Natural killer cell (primary cell): ENCODE measurements around the gene RSBN1L. TPM values are rescaled to one million over a fixed set of nuclear protein-coding genes. Genes with fewer than 3 reads are reported as not detected.

ENCODE experiments used
- ATAC-seq, 3 donors: fragments of 150-1000 bp in 2 of 3; fragments of 200-7000 bp in 1 of 3; cut with Tn5 transposase; 1 replicate in 1 of 3; 2 replicates in 2 of 3; pipeline ENCODE4 v1.10.0; 2021; ENCODE audit warnings: mild to moderate bottlenecking in 2 of 3, moderate library complexity in 2 of 3
- DNase-seq, 2 donors: peaks; one replicate each; pipeline versions ENCODE4 v3.0.0 to v3.0.0-alpha.2; 2013 to 2021; ENCODE audit warnings: mixed read lengths in 1 of 2
- H3K27ac ChIP-seq: one replicate; pipeline ENCODE4 v1.5.1; 2013; ENCODE audit warnings: mild to moderate bottlenecking, low read length
- H3K27me3 ChIP-seq: one replicate; pipeline ENCODE4 v1.6.1; 2013; ENCODE audit warnings: low read length; ENCODE audit not compliant: control insufficient read depth, insufficient read depth
- H3K36me3 ChIP-seq: one replicate; pipeline ENCODE4 v1.6.1; 2013; ENCODE audit warnings: low read length; ENCODE audit not compliant: control insufficient read depth, insufficient read depth
- H3K4me1 ChIP-seq: one replicate; pipeline ENCODE4 v1.6.1; 2013; ENCODE audit warnings: low read length; ENCODE audit not compliant: control insufficient read depth, insufficient read depth
- H3K4me3 ChIP-seq: one replicate; pipeline ENCODE4 v1.5.1; 2013; ENCODE audit warnings: low read length
- H3K9me3 ChIP-seq: one replicate; pipeline ENCODE4 v1.6.1; 2013; ENCODE audit warnings: low read length; ENCODE audit not compliant: control insufficient read depth, insufficient read depth
- H3K27ac Mint-ChIP-seq, 2 donors: one replicate each; pipeline ENCODE4 v1.8.0; 2022; ENCODE audit warnings: mild to moderate bottlenecking in 2 of 2, mixed read lengths in 2 of 2, moderate library complexity in 1 of 2
- H3K27me3 Mint-ChIP-seq, 2 donors: one replicate each; pipeline ENCODE4 v1.8.0; 2022; ENCODE audit warnings: low read depth in 2 of 2, mixed read lengths in 2 of 2
- H3K36me3 Mint-ChIP-seq: one replicate; pipeline ENCODE4 v1.8.0; 2022; ENCODE audit warnings: mixed read lengths
- H3K4me1 Mint-ChIP-seq, 2 donors: one replicate each; pipeline ENCODE4 v1.8.0; 2022; ENCODE audit warnings: mixed read lengths in 2 of 2
- H3K4me3 Mint-ChIP-seq: one replicate; pipeline ENCODE4 v1.8.0; 2022; ENCODE audit warnings: mild to moderate bottlenecking, moderate library complexity, mixed read lengths
- H3K9me3 Mint-ChIP-seq, 2 donors: one replicate each; pipeline ENCODE4 v1.8.0; 2022; ENCODE audit warnings: mixed read lengths in 2 of 2
- WGBS: methylation state at CpG from one replicate; pipeline ENCODE4 v1.1.7; 2013; ENCODE audit warnings: missing lambda C conversion rate; ENCODE audit not compliant: insufficient coverage; 5-methylcytosine and 5-hydroxymethylcytosine counted together
- intact Hi-C: fragments of 100-400 bp; cut with micrococcal nuclease; formaldehyde crosslinking; loops from one replicate; pipeline ENCODE4 v1.14.2; 2022
- total RNA-seq, 4 donors: library from RNA; stranded (reverse); fragments of 120-200 nt in 1 of 4; gene quantifications; one replicate each; pipeline versions ENCODE4 v1.2.3 to v1.2.4, GENCODE V29; 2013 to 2022
- TF ChIP-seq, protein P1 (sequence below): fragments of 200-600 bp; IDR thresholded peaks from one replicate; pipeline ENCODE4 v1.8.0; 2022; ENCODE audit warnings: antibody characterized with exemption

RSBN1L gene
- total RNA-seq, 3 donors from 2014 or later (not counting 1 experiment from before 2014, with no cell fraction given), result 23.9 to 34.4 (median 33.4) TPM

DNA sequence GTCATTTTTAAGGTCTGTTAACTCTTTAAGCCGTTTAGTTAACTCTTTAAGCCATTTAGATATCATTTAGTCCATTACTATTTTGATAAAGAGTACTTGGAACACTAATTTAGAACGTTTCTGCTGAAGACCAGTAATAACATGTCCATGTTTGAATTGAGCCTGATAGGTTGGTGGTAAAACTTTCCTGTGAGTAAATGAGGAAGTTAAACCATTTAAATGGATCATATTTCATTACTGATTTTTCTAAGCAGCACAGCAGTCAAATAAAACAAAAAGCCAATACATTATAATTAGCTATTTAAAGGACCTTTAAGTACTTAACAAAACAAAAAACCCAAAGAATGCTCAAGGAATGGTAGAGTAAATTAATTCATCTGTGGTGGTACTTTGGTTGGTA lies 131.7 kb downstream of the RSBN1L start:
- Mint-ChIP-seq H3K27ac (peak overlapping the region in 1 of 2 donors; percentile 26), H3K36me3 (peaks cover 8% of the 10 kb centered on the region), H3K4me1 (peaks cover 35 to 41% of the 10 kb centered on the region in 2 donors), H3K9me3 (peaks cover 3 to 6% of the 10 kb centered on the region in 2 donors), H3K27me3 (no peaks in the 10 kb centered on the region), H3K4me3 (no peak overlapping the region)
- Histone ChIP-seq H3K27ac (no peak overlapping the region), H3K36me3 (no peaks in the 10 kb centered on the region), H3K4me3 (no peak overlapping the region), H3K27me3 (no peaks in the 10 kb centered on the region), H3K4me1 (peaks cover 2% of the 10 kb centered on the region), H3K9me3 (peaks cover 11% of the 10 kb centered on the region)
- DNase-seq, result no peak
- WGBS, result 0% methylated on average over 1 of the region's 2 CpGs
- ATAC-seq, result no peak
- intact Hi-C loops, result no loop called here
- TF ChIP-seq, protein P1, sequence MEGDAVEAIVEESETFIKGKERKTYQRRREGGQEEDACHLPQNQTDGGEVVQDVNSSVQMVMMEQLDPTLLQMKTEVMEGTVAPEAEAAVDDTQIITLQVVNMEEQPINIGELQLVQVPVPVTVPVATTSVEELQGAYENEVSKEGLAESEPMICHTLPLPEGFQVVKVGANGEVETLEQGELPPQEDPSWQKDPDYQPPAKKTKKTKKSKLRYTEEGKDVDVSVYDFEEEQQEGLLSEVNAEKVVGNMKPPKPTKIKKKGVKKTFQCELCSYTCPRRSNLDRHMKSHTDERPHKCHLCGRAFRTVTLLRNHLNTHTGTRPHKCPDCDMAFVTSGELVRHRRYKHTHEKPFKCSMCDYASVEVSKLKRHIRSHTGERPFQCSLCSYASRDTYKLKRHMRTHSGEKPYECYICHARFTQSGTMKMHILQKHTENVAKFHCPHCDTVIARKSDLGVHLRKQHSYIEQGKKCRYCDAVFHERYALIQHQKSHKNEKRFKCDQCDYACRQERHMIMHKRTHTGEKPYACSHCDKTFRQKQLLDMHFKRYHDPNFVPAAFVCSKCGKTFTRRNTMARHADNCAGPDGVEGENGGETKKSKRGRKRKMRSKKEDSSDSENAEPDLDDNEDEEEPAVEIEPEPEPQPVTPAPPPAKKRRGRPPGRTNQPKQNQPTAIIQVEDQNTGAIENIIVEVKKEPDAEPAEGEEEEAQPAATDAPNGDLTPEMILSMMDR, result no peak

DNA sequence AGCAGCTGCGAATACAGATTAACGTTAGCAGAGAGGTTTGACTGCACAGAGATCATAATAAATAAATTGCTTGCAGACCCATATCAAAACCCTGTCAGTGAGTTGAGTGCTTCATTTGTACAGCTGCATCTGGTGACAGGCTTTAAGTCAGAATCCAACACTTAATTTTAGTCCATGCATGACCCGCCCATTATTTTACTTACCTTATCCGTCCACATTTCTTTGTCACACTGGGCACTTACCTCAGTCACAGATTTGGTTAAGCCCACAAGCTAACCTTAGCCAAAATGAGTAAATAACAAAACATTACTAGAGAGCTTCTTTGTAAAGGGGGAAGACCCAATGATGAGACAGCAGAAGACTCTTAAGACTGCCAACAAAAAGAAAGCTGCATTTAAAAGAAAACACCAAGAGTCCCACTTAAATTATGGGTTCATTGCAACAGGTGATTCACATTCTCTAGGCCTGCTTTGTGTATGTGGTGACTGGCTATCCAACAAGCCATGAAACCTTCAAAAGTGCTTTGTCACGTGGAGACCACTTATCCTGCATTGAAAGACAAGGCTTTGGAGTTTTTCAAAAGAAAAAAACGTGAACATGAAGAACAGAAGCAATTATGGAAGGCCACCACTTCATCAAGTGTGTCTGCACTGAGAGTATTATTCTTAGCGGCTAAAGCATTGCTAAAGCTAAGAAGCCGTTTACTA lies 134.5 kb downstream of the RSBN1L start:
- H3K4me1 Mint-ChIP-seq, result peaks cover 43 to 45% of the 10 kb centered on the region in 2 donors
- no peaks in the 10 kb centered on the region for H3K27me3 Mint-ChIP-seq
- intact Hi-C loops, result no loop called here
- Histone ChIP-seq H3K36me3 (no peaks in the 10 kb centered on the region), H3K4me3 (no peak overlapping the region), H3K27ac (no peak overlapping the region), H3K9me3 (peaks cover 4% of the 10 kb centered on the region), H3K27me3 (no peaks in the 10 kb centered on the region), H3K4me1 (peaks cover 3% of the 10 kb centered on the region)
- H3K9me3 Mint-ChIP-seq, result peaks cover 0 to 2% of the 10 kb centered on the region in 2 donors
- no peak overlapping the region for H3K4me3 Mint-ChIP-seq
- H3K27ac Mint-ChIP-seq, result no peak overlapping the region
- no peak for ATAC-seq
- no peak for DNase-seq
- TF ChIP-seq, protein P1, result no peak
- peaks cover 2% of the 10 kb centered on the region for H3K36me3 Mint-ChIP-seq
- WGBS, result 94% methylated on average over 8 of the region's 8 CpGs

DNA sequence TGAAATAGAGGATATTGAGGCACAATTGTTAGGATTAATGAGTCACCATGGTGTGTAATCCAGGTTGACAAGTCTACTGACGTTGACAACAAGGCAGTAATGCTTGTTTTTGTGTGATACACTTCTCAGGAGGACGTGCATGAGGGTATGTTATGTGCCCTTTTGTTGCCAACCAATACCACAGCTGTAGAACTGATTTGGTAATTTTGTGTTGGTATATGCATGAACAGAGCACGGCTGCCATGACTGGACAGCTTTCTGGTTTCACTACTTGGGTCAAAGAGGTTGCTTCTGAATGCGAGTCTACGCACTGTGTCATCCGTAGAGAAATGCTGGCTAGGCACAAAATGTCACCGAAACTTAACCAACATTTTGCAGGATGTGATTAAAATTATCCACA lies 135.2 kb downstream of the RSBN1L start:
- intact Hi-C loops, result no loop called here
- TF ChIP-seq, protein P1, result no peak
- H3K4me1 Mint-ChIP-seq, result peaks cover 38 to 41% of the 10 kb centered on the region in 2 donors
- H3K4me1 ChIP-seq, result peaks cover 3% of the 10 kb centered on the region
- no peak overlapping the region for H3K27ac Mint-ChIP-seq
- H3K9me3 Mint-ChIP-seq, result peaks cover 0 to 1% of the 10 kb centered on the region in 2 donors
- H3K36me3 ChIP-seq, result no peaks in the 10 kb centered on the region
- H3K27me3 ChIP-seq, result no peaks in the 10 kb centered on the region
- H3K27ac ChIP-seq, result no peak overlapping the region
- ATAC-seq, result no peak
- 81% methylated on average over 7 of the region's 7 CpGs for WGBS
- peaks cover 2% of the 10 kb centered on the region for H3K9me3 ChIP-seq
- no peak overlapping the region for H3K4me3 Mint-ChIP-seq
- no peaks in the 10 kb centered on the region for H3K27me3 Mint-ChIP-seq
- H3K4me3 ChIP-seq, result no peak overlapping the region
- H3K36me3 Mint-ChIP-seq, result no peaks in the 10 kb centered on the region
- peak in 1 of 2 donors; percentile 10 for DNase-seq

DNA sequence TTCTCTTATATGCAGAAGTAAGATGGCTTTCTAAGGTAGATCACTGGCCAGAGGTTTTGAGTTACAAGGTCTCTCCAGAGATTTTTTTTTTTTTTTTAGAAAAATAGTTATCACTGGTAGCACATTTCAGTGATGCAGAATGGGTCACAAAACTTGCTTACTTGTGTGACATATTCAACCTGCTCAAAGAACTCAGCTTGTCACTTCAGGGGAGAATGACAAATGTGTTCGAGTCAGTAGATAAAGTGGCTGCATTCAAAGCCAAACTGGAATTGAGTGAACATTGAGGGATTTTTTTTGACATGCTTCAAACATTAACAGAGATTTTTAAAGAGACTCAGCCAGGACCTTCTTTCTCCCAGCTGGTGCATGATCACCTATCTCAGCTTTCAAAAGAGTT lies 135.7 kb downstream of the RSBN1L start:
- no peak overlapping the region for H3K4me3 ChIP-seq
- no peak overlapping the region for H3K27ac ChIP-seq
- ATAC-seq (no peak), DNase-seq (no peak)
- no peaks in the 10 kb centered on the region for H3K36me3 ChIP-seq
- H3K27me3 ChIP-seq, result no peaks in the 10 kb centered on the region
- Mint-ChIP-seq H3K9me3 (peaks cover 0 to 2% of the 10 kb centered on the region in 2 donors), H3K27me3 (no peaks in the 10 kb centered on the region), H3K4me3 (no peak overlapping the region), H3K4me1 (peaks cover 34 to 36% of the 10 kb centered on the region in 2 donors), H3K27ac (no peak overlapping the region), H3K36me3 (no peaks in the 10 kb centered on the region)
- intact Hi-C loops, result no loop called here
- WGBS, result 80% methylated on average over 1 of the region's 1 CpG
- H3K9me3 ChIP-seq, result no peaks in the 10 kb centered on the region
- H3K4me1 ChIP-seq, result peaks cover 3% of the 10 kb centered on the region
- TF ChIP-seq, protein P1, result no peak
